Omental fat pad (tissue), 4 donors: ENCODE measurements around the gene PPP1R16B. TPM values are rescaled to one million over a fixed set of nuclear protein-coding genes. Genes with fewer than 3 reads are reported as not detected.

Experiments
- ATAC-seq: fragments of 150-250 bp; one replicate; pipeline ENCODE4 v1.9.1; 2016; ENCODE audit warnings: mild to moderate bottlenecking, moderate library complexity; ENCODE audit not compliant: low FRiP score
- DNase-seq: peaks from one replicate; pipeline ENCODE4 v3.0.0-alpha.2; 2019; ENCODE audit warnings: low spot score
- CTCF ChIP-seq, 3 donors: fragments of 450-650 bp; IDR thresholded peaks; one replicate each; pipeline ENCODE4 v1.5.1; 2016 to 2017; ENCODE audit warnings: antibody characterized with exemption in 3 of 3, mild to moderate bottlenecking in 3 of 3, moderate library complexity in 2 of 3
- total RNA-seq, 4 donors: library from RNA; depleted of rRNA; stranded (reverse); fragments of >200 nt; gene quantifications; one replicate each; pipeline ENCODE4 v1.1.0, GENCODE V29; 2016

Gene PPP1R16B
- total RNA-seq, 4 donors from 2014 or later = 7.1 to 48.4 (median 21.6) TPM

- ATAC-seq = no peak
- no peak for DNase-seq
Observed at GRCh38 chr20:38866265-38867061, 61.0 kb downstream of the PPP1R16B start.

GRCh38 chr20:38867062-38867359, 61.5 kb downstream of the PPP1R16B start:
- no peak for ATAC-seq
- TF ChIP-seq CTCF (IDR thresholded peaks at IDR 0.05) = no peak
- no peak for DNase-seq

More at GRCh38 chr20:38866265-38867061, 61.0 kb downstream of the PPP1R16B start:
- TF ChIP-seq CTCF (IDR thresholded peaks at IDR 0.05) = no peak

GRCh38 chr20:38870733-38871559, 65.4 kb downstream of the PPP1R16B start:
- DNase-seq (no peak), ATAC-seq (no peak)
- TF ChIP-seq CTCF (IDR thresholded peaks at IDR 0.05) = no peak

- no peak for TF ChIP-seq CTCF (IDR thresholded peaks at IDR 0.05)
- DNase-seq (no peak), ATAC-seq (no peak)
Observed at GRCh38 chr20:38871560-38871953, 66.1 kb downstream of the PPP1R16B start.

GRCh38 chr20:38872036-38872435, 66.5 kb downstream of the PPP1R16B start:
- ATAC-seq (no peak), DNase-seq (no peak)
- TF ChIP-seq CTCF (IDR thresholded peaks at IDR 0.05) = no peak

DNA sequence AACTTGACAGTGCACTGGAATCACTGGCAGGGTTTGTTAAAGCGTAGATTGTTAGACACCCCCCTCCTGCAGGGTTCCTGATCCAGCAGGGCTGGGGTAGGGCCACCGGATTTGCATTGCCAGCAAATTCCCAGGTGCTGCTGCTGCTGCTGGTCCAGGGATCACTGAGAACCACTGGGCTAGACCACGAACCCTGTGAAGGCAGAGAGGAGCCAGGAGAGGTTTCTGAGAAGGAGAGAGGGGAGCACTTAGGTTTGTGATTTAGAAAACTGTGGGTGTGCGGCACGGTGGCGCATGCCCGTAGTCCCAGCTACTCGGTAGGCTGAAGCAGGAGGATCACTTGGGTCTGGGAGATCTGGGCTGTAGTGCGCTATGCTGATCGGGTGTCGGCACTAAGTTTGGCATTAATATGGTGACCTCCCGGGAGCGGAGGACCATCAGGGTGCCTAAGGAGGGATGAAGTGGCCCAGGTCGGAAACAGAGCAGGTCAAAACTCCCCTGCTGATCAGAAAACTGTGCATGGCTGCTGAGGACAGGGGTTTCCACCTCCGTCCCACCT, 67.1 kb downstream of the PPP1R16B start:
- DNase-seq = no peak
- TF ChIP-seq CTCF (IDR thresholded peaks at IDR 0.05) = no peak
- ATAC-seq = no peak
